HepG2 (cell line): ENCODE measurements around the gene EEF1AKMT4. TPM values are rescaled to one million over a fixed set of nuclear protein-coding genes. Genes with fewer than 3 reads are reported as not detected.

Experiments
- ATAC-seq: fragments of 200-7000 bp; cut with Tn5 transposase; 3 replicates; pipeline ENCODE4 v1.9.1; 2020; ENCODE audit warnings: mild to moderate bottlenecking, moderate library complexity
- BruUV-seq: library from RNA; stranded (reverse); fragments of 400-500 nt; replicated peaks from 2 replicates; lab custom pipeline; 2021; lab: Mats Ljungman, UMichigan
- CTCF ChIA-PET: fragments of 300-600 bp; formaldehyde crosslinking; extraction: SDS; loops from one replicate; lab custom pipeline; 2021; ENCODE audit warnings: low total read pairs, inconsistent platforms, low intra/inter-chr PET ratio; lab: Yijun Ruan, JAX
- POLR2A ChIA-PET: fragments of 350-600 bp; sonication (Branson Sonifier 250); formaldehyde crosslinking; loops from one replicate; lab custom pipeline; 2020; ENCODE audit warnings: antibody characterized with exemption, inconsistent platforms; lab: Yijun Ruan, JAX
- DNase-seq: peaks from one replicate; pipeline ENCODE4 v3.0.0-alpha.2; 2015; ENCODE audit warnings: low spot score
- FAIRE-seq: peaks from 3 replicates; lab custom pipeline; 2011; peaks lifted over from hg19 to GRCh38; lab: Jason Lieb, UNC
- H2AFZ ChIP-seq: one replicate; pipeline ENCODE4 v1.6.1; 2011; ENCODE audit warnings: low read length, inconsistent platforms
- H3K27ac ChIP-seq: fragments of 300-600 bp; 3 replicates; pipeline ENCODE4 v1.8.0; 2011; ENCODE audit warnings: mixed run types, mild to moderate bottlenecking, mixed read lengths, low read length, inconsistent platforms; ENCODE audit not compliant: insufficient read depth; ENCODE audit errors: extremely low read length
- H3K27me3 ChIP-seq, 2 experiments: fragments of 200-600 bp in 1 of 2; 2 replicates in 1 of 2; 3 replicates in 1 of 2; pipeline versions ENCODE4 v1.6.0 to v1.8.0; 2011; ENCODE audit warnings: low read length in 2 of 2, mild to moderate bottlenecking in 2 of 2, moderate library complexity in 2 of 2, inconsistent platforms in 1 of 2; ENCODE audit not compliant: insufficient read depth in 2 of 2, control insufficient read depth in 1 of 2
- H3K36me3 ChIP-seq, 2 experiments: fragments of 200-600 bp in 1 of 2; replicated peaks in 1 of 2; 2 replicates in 1 of 2; 3 replicates in 1 of 2; pipeline versions ENCODE4 v1.5.1 to v1.8.0; 2011; ENCODE audit warnings: low read length in 2 of 2, inconsistent platforms in 1 of 2; ENCODE audit not compliant: insufficient read depth in 2 of 2, control insufficient read depth in 1 of 2
- H3K4me1 ChIP-seq: 2 replicates; pipeline ENCODE4 v1.5.1; 2012; ENCODE audit warnings: low read length, inconsistent platforms; ENCODE audit not compliant: insufficient read depth
- H3K4me2 ChIP-seq: 2 replicates; pipeline ENCODE4 v1.6.0; 2011; ENCODE audit warnings: low read depth, low read length, inconsistent platforms
- H3K4me3 ChIP-seq, 3 experiments: fragments of 200-600 bp in 1 of 3; sonication (generic), shearing (Covaris generic) in 1 of 3; replicated peaks in 1 of 3; 2 replicates each; pipeline ENCODE4 v1.5.1; 2011 to 2016; ENCODE audit warnings: low read length in 3 of 3, inconsistent platforms in 2 of 3, low read depth in 2 of 3, mild to moderate bottlenecking in 2 of 3, control low read depth in 1 of 3, mixed read lengths in 1 of 3; ENCODE audit not compliant: insufficient read depth in 1 of 3
- H3K79me2 ChIP-seq: one replicate; pipeline ENCODE4 v1.6.1; 2011; ENCODE audit warnings: low read length, inconsistent platforms; ENCODE audit not compliant: insufficient read depth
- H3K9ac ChIP-seq: 2 replicates; pipeline ENCODE4 v1.6.0; 2011; ENCODE audit warnings: mild to moderate bottlenecking, low read depth, low read length, inconsistent platforms; ENCODE audit not compliant: insufficient read depth
- H3K9me3 ChIP-seq: 2 replicates; pipeline ENCODE4 v1.5.1; 2012; ENCODE audit warnings: mild to moderate bottlenecking, low read length
- H4K20me1 ChIP-seq: 2 replicates; pipeline ENCODE4 v1.6.0; 2011; ENCODE audit warnings: inconsistent platforms, mild to moderate bottlenecking, low read length, moderate library complexity; ENCODE audit not compliant: insufficient read depth
- AGO2 ChIP-seq: fragments of 200-400 bp; formaldehyde crosslinking; optimal IDR thresholded peaks from 2 replicates; pipeline ENCODE3; 2017; ENCODE audit warnings: mild to moderate bottlenecking, low read depth, low read length, moderate library complexity
- MXI1 ChIP-seq: IDR thresholded peaks from 3 replicates; pipeline ENCODE4 v1.6.1; 2012; ENCODE audit warnings: low read depth, low read length, inconsistent platforms, borderline replicate concordance
- SIX4 ChIP-seq: sonication (generic); formaldehyde crosslinking; IDR thresholded peaks from 2 replicates; pipeline ENCODE4 v1.4.0; 2020; ENCODE audit warnings: missing genetic modification reagents
- STAG1 ChIP-seq: sonication (generic); formaldehyde crosslinking; IDR thresholded peaks from 2 replicates; pipeline ENCODE4 v1.4.0; 2020; ENCODE audit warnings: missing genetic modification reagents
- TBL1XR1 ChIP-seq: fragments of 150-350 bp; IDR thresholded peaks from 2 replicates; pipeline ENCODE4 v1.6.1; 2014; ENCODE audit warnings: borderline replicate concordance, low read length; ENCODE audit not compliant: partially characterized antibody
- ZBTB7A ChIP-seq: sonication (generic); formaldehyde crosslinking; IDR thresholded peaks from 2 replicates; pipeline ENCODE4 v1.8.0; 2022; ENCODE audit warnings: mild to moderate bottlenecking, missing genetic modification reagents
- ZBTB8A ChIP-seq: sonication (generic); formaldehyde crosslinking; IDR thresholded peaks from 2 replicates; pipeline ENCODE4 v1.4.0; 2020; ENCODE audit warnings: mild to moderate bottlenecking, low read depth, missing genetic modification reagents, borderline replicate concordance
- ZNF124 ChIP-seq: sonication (generic); formaldehyde crosslinking; IDR thresholded peaks from 2 replicates; pipeline ENCODE4 v1.4.0; 2020; ENCODE audit warnings: missing genetic modification reagents
- ZNF672 ChIP-seq: sonication (generic); formaldehyde crosslinking; IDR thresholded peaks from 2 replicates; pipeline ENCODE4 v1.8.1; 2022; ENCODE audit warnings: missing genetic modification reagents
- WGBS: methylation state at CpG from one replicate; pipeline ENCODE4 v1.1.6; 2017; ENCODE audit warnings: low lambda C conversion rate; 5-methylcytosine and 5-hydroxymethylcytosine counted together
- in situ Hi-C: cut with HindIII; loops from 2 replicates; pipeline ENCODE4 v1.10.0; 2017; ENCODE audit warnings: low pct_unique_long_range_greater_than_20kb; ENCODE audit not compliant: extremely low pct_ligation_motif_present
- intact Hi-C: fragments of 100-400 bp; cut with micrococcal nuclease; formaldehyde crosslinking; loops from one replicate; pipeline ENCODE4 v1.10.0; 2022; ENCODE audit not compliant: unreplicated experiment
- polyA plus RNA-seq, 8 experiments: library from polyadenylated mRNA; depleted of rRNA in 3 of 8; stranded (reverse) in 7 of 8; unstranded in 1 of 8; fragments of >200 nt; fragmentation: Illumina TruSeq in 4 of 8; extraction: Trizol in 4 of 8; gene quantifications; 2 replicates each; pipeline versions ENCODE4 v1.2.1 to v1.2.3, GENCODE V29; 2011 to 2016; ENCODE audit warnings: low read depth in 4 of 8, missing spikeins in 1 of 8, mixed read lengths in 1 of 8; ENCODE audit not compliant: insufficient read depth in 1 of 8
- total RNA-seq, 5 experiments: library from RNA; depleted of rRNA; stranded (reverse); fragments of >200 nt; fragmentation: Illumina TruSeq; extraction: Trizol; gene quantifications; 2 replicates each; pipeline ENCODE4 v1.2.3, GENCODE V29; 2016; ENCODE audit warnings: low read depth in 1 of 5
- TF ChIP-seq, protein P1 (sequence below): sonication (generic); formaldehyde crosslinking; conservative IDR thresholded peaks from 2 replicates; pipeline ENCODE4 v1.5.0; 2020; ENCODE audit warnings: missing genetic modification reagents
- TF ChIP-seq, protein P2 (sequence below): sonication (generic); formaldehyde crosslinking; IDR thresholded peaks from 2 replicates; pipeline ENCODE4 v1.8.1; 2022; ENCODE audit warnings: low read depth, mild to moderate bottlenecking, missing genetic modification reagents
- TF ChIP-seq, protein P3 (sequence below): sonication (generic); formaldehyde crosslinking; IDR thresholded peaks from 2 replicates; pipeline ENCODE4 v1.4.0; 2020; ENCODE audit warnings: mild to moderate bottlenecking, low read depth, missing genetic modification reagents
- TF ChIP-seq, protein P4 (sequence below): sonication (generic); formaldehyde crosslinking; IDR thresholded peaks from 2 replicates; pipeline ENCODE4 v1.8.0; 2023; ENCODE audit warnings: mild to moderate bottlenecking, missing genetic modification reagents

Gene EEF1AKMT4
- total and polyA plus RNA-seq, 2 of the 13 experiments (the other 11 are each of a cell fraction or from before 2014, with no cell fraction given), result 13.1 to 15.8 TPM

DNA sequence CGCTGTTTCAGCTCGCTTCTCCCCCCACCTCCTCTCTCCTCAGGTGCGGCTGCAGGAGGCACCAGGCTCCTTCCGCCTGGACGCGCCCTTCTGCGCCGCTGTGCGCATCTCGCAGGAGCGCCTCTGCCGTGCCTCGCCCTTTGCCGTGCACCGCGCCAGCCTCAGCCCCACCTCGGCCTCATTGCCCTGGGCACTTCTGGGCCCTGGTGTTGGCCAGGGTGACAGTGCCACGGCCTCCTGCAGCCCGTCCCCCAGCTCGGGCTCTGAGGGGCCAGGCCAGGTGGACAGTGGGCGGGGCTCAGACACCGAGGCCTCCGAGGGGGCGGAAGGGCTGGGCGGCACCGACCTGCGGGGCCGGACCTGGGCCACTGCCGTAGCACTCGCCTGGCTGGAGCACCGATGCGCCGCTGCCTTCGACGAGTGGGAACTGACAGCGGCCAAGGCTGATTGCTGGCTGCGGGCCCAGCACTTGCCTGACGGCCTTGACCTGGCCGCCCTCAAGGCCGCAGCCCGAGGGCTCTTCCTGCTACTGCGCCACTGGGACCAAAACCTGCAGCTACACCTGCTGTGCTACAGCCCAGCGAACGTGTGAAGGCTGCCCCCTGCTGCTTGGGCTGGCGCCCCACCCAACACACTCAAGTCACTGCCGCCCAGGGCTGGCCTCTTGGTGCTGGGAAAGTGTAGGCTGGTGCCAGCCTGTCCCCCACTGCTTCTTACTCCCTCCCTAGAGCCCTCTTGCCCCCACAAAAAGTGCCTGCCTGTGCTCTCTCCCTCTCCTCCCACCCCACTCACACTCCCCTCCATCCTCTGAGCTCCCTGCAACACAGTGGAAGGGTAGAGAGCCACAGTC lies 7.8 kb upstream of the EEF1AKMT4 start:
- H3K36me3 ChIP-seq, result peaks cover 16 to 32% of the 10 kb centered on the region in 2 experiments
- peak overlapping the region in 1 of 3 experiments; percentile 2; a peak in 1 of 6 replicates for H3K4me3 ChIP-seq
- H4K20me1 ChIP-seq, result peaks cover 4% of the 10 kb centered on the region
- ChIA-PET POLR2A (interaction anchor here (0.7 to 1.4 kb wide), 12 partner anchors 9 to 357 kb away, joined by 3 to 8 read pairs (median 4); partner anchors contain the start of genes EIF2B5, PARL and VWA5B2), CTCF (interaction anchor here (1.1 to 1.6 kb wide), 3 partner anchors 12 to 202 kb away, joined by 4 to 13 read pairs (median 8); partner anchors contain the start of gene VWA5B2)
- WGBS, result 72% methylated on average over 20 of the region's 46 CpGs
- peak; percentile 92 for ATAC-seq
- peak overlapping the region; percentile 24 for H3K27ac ChIP-seq
- DNase-seq, result peak; percentile 86
- peak; percentile 79 for FAIRE-seq
- H3K9ac ChIP-seq, result no peak overlapping the region
- peaks cover 0 to 22% of the 10 kb centered on the region in 2 experiments; a peak in 3 of 5 replicates for H3K27me3 ChIP-seq
- no TSS peak for BruUV-seq
- H3K4me2 ChIP-seq, result peak overlapping the region; percentile 48
- in situ Hi-C loops, result no loop called here
- intact Hi-C loops, result loop anchor here (1.0 to 10.0 kb wide), 3 partner anchors 96 to 344 kb away; partner anchors contain the start of gene ABCC5
- no peak overlapping the region for H2AFZ ChIP-seq
- H3K79me2 ChIP-seq, result no peaks in the 10 kb centered on the region
- H3K4me1 ChIP-seq, result peaks cover 25% of the 10 kb centered on the region
- no peaks in the 10 kb centered on the region for H3K9me3 ChIP-seq
- TF ChIP-seq ZNF672 (CRISPR knock-in tag) (peak; percentile 55; the same call in 1 of the 2 replicates), AGO2 (peak; percentile 99), TBL1XR1 (peak; percentile 13), MXI1 (peak; percentile 86; the same call in 1 of the 3 replicates), ZBTB7A (CRISPR knock-in tag) (0 out of 2 replicates have a peak, but pooled peaks have one; percentile 41), ZNF124 (CRISPR knock-in tag) (peak; percentile 93), STAG1 (CRISPR knock-in tag) (peak; percentile 96), ZBTB8A (CRISPR knock-in tag) (peak; percentile 84; the same call in 1 of the 2 replicates), SIX4 (CRISPR knock-in tag) (peak; percentile 43; the same call in 1 of the 2 replicates)
- TF ChIP-seq, protein P1, sequence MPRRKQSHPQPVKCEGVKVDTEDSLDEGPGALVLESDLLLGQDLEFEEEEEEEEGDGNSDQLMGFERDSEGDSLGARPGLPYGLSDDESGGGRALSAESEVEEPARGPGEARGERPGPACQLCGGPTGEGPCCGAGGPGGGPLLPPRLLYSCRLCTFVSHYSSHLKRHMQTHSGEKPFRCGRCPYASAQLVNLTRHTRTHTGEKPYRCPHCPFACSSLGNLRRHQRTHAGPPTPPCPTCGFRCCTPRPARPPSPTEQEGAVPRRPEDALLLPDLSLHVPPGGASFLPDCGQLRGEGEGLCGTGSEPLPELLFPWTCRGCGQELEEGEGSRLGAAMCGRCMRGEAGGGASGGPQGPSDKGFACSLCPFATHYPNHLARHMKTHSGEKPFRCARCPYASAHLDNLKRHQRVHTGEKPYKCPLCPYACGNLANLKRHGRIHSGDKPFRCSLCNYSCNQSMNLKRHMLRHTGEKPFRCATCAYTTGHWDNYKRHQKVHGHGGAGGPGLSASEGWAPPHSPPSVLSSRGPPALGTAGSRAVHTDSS (CRISPR knock-in tag), result 0 out of 2 replicates have a peak, but pooled peaks have one; percentile 65
- TF ChIP-seq, protein P2, sequence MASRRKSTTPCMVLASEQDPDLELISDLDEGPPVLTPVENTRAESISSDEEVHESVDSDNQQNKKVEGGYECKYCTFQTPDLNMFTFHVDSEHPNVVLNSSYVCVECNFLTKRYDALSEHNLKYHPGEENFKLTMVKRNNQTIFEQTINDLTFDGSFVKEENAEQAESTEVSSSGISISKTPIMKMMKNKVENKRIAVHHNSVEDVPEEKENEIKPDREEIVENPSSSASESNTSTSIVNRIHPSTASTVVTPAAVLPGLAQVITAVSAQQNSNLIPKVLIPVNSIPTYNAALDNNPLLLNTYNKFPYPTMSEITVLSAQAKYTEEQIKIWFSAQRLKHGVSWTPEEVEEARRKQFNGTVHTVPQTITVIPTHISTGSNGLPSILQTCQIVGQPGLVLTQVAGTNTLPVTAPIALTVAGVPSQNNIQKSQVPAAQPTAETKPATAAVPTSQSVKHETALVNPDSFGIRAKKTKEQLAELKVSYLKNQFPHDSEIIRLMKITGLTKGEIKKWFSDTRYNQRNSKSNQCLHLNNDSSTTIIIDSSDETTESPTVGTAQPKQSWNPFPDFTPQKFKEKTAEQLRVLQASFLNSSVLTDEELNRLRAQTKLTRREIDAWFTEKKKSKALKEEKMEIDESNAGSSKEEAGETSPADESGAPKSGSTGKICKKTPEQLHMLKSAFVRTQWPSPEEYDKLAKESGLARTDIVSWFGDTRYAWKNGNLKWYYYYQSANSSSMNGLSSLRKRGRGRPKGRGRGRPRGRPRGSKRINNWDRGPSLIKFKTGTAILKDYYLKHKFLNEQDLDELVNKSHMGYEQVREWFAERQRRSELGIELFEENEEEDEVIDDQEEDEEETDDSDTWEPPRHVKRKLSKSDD (CRISPR knock-in tag), result peak; percentile 86; the same call in 1 of the 2 replicates
- TF ChIP-seq, protein P3, sequence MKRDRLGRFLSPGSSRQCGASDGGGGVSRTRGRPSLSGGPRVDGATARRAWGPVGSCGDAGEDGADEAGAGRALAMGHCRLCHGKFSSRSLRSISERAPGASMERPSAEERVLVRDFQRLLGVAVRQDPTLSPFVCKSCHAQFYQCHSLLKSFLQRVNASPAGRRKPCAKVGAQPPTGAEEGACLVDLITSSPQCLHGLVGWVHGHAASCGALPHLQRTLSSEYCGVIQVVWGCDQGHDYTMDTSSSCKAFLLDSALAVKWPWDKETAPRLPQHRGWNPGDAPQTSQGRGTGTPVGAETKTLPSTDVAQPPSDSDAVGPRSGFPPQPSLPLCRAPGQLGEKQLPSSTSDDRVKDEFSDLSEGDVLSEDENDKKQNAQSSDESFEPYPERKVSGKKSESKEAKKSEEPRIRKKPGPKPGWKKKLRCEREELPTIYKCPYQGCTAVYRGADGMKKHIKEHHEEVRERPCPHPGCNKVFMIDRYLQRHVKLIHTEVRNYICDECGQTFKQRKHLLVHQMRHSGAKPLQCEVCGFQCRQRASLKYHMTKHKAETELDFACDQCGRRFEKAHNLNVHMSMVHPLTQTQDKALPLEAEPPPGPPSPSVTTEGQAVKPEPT (CRISPR knock-in tag), result 0 out of 2 replicates have a peak, but pooled peaks have one; percentile 82
- TF ChIP-seq, protein P4, sequence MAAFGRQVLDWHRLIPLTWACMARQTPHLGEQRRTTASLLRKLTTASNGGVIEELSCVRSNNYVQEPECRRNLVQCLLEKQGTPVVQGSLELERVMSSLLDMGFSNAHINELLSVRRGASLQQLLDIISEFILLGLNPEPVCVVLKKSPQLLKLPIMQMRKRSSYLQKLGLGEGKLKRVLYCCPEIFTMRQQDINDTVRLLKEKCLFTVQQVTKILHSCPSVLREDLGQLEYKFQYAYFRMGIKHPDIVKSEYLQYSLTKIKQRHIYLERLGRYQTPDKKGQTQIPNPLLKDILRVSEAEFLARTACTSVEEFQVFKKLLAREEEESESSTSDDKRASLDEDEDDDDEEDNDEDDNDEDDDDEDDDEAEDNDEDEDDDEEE (CRISPR knock-in tag), result 0 out of 2 replicates have a peak, but pooled peaks have one; percentile 0
